H1 (cell line): Measurements from ENCODE around the gene LIMA1. TPM values are rescaled to one million over a fixed set of nuclear protein-coding genes. Genes with fewer than 3 reads are reported as not detected.

Experiments used
- RXRA ChIP-seq: IDR thresholded peaks from 2 replicates; pipeline ENCODE4 v1.6.1; 2011; ENCODE audit warnings: low read depth, mild to moderate bottlenecking, low read length, moderate library complexity; ENCODE audit not compliant: insufficient read depth
- polyA plus RNA-seq, 7 experiments: library from polyadenylated mRNA; depleted of rRNA in 3 of 7; stranded (reverse) in 5 of 7; unstranded in 2 of 7; fragments of >200 nt in 5 of 7; fragments of 200-250 nt in 2 of 7; gene quantifications; 1 replicate in 5 of 7; 2 replicates in 1 of 7; 4 replicates in 1 of 7; pipeline versions ENCODE4 v1.2.1 to v1.2.3, GENCODE V29; 2011 to 2013; ENCODE audit warnings: missing spikeins in 2 of 7, mixed read lengths in 2 of 7
- total RNA-seq: library from RNA; stranded (reverse); fragmentation: NEBNext Ultra II Directional; extraction: Animal tissue kit (Norgen Biotek cat#: 25700); gene quantifications from 2 replicates; pipeline ENCODE4 v1.2.1, GENCODE V29; 2021
- TF ChIP-seq, protein P1 (sequence below): fragments of 300-600 bp; sonication (generic); IDR thresholded peaks from 2 replicates; pipeline ENCODE4 v1.7.1; 2012; ENCODE audit warnings: low read length, moderate library complexity, mild to moderate bottlenecking, inconsistent platforms; ENCODE audit not compliant: insufficient replicate concordance

The LIMA1 gene
- total and polyA plus RNA-seq, 2 of the 8 experiments (the other 6 are each of a cell fraction or from before 2014, with no cell fraction given): 12.7 to 47.6 TPM

DNA sequence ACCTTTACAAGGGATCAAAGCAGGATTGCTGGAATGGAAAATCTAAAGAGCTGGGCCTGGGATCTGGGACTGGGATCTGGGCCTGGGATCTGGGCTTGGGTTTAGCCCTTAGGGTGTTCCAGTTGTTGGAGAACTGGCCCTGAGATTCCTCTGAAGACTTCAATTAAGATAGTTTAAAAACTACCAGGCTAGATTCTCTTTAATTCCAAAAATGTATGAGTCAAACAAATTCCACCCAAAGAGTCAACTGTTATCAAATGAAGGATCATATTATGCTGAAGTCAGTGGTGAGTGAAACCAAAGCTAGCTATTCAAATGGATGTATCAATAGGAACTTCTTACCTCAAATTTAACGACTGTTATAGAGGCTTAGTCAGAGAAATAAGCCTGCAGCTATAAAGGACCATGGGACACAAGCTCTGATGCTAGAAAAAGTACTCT, 40.5 kb downstream of the LIMA1 start (continued):
- TF ChIP-seq, protein P1, sequence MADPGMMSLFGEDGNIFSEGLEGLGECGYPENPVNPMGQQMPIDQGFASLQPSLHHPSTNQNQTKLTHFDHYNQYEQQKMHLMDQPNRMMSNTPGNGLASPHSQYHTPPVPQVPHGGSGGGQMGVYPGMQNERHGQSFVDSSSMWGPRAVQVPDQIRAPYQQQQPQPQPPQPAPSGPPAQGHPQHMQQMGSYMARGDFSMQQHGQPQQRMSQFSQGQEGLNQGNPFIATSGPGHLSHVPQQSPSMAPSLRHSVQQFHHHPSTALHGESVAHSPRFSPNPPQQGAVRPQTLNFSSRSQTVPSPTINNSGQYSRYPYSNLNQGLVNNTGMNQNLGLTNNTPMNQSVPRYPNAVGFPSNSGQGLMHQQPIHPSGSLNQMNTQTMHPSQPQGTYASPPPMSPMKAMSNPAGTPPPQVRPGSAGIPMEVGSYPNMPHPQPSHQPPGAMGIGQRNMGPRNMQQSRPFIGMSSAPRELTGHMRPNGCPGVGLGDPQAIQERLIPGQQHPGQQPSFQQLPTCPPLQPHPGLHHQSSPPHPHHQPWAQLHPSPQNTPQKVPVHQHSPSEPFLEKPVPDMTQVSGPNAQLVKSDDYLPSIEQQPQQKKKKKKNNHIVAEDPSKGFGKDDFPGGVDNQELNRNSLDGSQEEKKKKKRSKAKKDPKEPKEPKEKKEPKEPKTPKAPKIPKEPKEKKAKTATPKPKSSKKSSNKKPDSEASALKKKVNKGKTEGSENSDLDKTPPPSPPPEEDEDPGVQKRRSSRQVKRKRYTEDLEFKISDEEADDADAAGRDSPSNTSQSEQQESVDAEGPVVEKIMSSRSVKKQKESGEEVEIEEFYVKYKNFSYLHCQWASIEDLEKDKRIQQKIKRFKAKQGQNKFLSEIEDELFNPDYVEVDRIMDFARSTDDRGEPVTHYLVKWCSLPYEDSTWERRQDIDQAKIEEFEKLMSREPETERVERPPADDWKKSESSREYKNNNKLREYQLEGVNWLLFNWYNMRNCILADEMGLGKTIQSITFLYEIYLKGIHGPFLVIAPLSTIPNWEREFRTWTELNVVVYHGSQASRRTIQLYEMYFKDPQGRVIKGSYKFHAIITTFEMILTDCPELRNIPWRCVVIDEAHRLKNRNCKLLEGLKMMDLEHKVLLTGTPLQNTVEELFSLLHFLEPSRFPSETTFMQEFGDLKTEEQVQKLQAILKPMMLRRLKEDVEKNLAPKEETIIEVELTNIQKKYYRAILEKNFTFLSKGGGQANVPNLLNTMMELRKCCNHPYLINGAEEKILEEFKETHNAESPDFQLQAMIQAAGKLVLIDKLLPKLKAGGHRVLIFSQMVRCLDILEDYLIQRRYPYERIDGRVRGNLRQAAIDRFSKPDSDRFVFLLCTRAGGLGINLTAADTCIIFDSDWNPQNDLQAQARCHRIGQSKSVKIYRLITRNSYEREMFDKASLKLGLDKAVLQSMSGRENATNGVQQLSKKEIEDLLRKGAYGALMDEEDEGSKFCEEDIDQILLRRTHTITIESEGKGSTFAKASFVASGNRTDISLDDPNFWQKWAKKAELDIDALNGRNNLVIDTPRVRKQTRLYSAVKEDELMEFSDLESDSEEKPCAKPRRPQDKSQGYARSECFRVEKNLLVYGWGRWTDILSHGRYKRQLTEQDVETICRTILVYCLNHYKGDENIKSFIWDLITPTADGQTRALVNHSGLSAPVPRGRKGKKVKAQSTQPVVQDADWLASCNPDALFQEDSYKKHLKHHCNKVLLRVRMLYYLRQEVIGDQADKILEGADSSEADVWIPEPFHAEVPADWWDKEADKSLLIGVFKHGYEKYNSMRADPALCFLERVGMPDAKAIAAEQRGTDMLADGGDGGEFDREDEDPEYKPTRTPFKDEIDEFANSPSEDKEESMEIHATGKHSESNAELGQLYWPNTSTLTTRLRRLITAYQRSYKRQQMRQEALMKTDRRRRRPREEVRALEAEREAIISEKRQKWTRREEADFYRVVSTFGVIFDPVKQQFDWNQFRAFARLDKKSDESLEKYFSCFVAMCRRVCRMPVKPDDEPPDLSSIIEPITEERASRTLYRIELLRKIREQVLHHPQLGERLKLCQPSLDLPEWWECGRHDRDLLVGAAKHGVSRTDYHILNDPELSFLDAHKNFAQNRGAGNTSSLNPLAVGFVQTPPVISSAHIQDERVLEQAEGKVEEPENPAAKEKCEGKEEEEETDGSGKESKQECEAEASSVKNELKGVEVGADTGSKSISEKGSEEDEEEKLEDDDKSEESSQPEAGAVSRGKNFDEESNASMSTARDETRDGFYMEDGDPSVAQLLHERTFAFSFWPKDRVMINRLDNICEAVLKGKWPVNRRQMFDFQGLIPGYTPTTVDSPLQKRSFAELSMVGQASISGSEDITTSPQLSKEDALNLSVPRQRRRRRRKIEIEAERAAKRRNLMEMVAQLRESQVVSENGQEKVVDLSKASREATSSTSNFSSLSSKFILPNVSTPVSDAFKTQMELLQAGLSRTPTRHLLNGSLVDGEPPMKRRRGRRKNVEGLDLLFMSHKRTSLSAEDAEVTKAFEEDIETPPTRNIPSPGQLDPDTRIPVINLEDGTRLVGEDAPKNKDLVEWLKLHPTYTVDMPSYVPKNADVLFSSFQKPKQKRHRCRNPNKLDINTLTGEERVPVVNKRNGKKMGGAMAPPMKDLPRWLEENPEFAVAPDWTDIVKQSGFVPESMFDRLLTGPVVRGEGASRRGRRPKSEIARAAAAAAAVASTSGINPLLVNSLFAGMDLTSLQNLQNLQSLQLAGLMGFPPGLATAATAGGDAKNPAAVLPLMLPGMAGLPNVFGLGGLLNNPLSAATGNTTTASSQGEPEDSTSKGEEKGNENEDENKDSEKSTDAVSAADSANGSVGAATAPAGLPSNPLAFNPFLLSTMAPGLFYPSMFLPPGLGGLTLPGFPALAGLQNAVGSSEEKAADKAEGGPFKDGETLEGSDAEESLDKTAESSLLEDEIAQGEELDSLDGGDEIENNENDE: no peak
- TF ChIP-seq RXRA: no peak
- TF ChIP-seq, all 59 proteins: peak for 0
